Measurements from ENCODE around the gene AGBL1. TPM values are rescaled to one million over a fixed set of nuclear protein-coding genes. Genes with fewer than 3 reads are reported as not detected.

Gene AGBL1
- polyA plus RNA-seq, 1 donor from 2014 or later, result not detected

DNA sequence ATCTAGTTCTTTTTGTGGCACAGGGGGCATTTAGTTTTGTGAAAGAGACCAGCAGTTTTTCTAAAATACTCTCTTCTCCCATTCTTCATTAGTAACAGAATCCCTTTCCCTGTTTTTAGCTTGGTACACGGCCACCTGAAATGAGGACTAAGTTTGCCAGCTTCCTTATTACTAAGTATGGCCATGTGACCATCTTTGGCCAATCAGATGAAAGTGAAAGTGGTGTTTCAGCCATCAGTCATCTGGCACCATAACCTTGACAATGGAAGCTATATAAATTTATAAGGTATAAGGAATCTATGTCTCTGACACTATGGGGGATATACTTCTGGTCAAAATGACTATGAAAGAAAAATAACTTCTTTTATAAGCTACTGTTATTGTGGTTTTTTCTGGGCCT lies 570.4 kb downstream of the AGBL1 start:
- Mint-ChIP-seq H3K4me3 (peak overlapping the region in 2 of 4 donors; percentile 24 to 47), H3K27ac (no peak overlapping the region), H3K9me3 (peaks cover 0 to 2% (median 2%) of the 10 kb centered on the region in 3 donors), H3K4me1 (peaks cover 10 to 21% (median 18%) of the 10 kb centered on the region in 3 donors), H3K36me3 (no peaks in the 10 kb centered on the region), H3K27me3 (peaks cover 1% of the 10 kb centered on the region)

- Mint-ChIP-seq H3K4me3 (peak overlapping the region in 2 of 4 donors; percentile 36 to 69), H3K9me3 (peaks cover 0 to 2% (median 2%) of the 10 kb centered on the region in 3 donors), H3K27me3 (no peaks in the 10 kb centered on the region), H3K27ac (peak overlapping the region in 2 of 3 donors; percentile 8 to 32), H3K4me1 (peaks cover 12 to 21% (median 18%) of the 10 kb centered on the region in 3 donors), H3K36me3 (no peaks in the 10 kb centered on the region)
Measured at GRCh38 chr15:86653344-86654197, 573.9 kb downstream of the AGBL1 start.

DNA sequence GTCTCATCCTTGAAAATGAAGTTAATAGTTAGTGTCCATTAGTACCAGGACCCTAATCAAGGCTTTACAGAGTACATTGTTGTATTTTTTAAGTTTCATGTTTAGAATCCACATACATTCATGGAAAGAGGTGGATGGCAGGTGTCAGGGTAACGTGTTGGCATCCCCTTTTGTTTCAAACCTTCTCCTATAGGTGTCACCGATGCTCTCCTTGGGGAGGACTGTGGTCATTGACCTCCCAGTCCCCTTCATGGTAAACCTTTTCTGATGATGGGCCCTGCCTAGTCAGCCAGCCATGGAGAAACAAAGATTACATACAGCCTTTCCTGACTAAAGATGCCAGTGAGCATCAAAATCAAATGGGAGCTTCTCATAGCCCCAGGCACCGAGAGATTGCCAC lies 574.8 kb downstream of the AGBL1 start:
- peaks cover 0 to 2% (median 2%) of the 10 kb centered on the region in 3 donors for H3K9me3 Mint-ChIP-seq
- no peaks in the 10 kb centered on the region for H3K36me3 Mint-ChIP-seq
- H3K27ac Mint-ChIP-seq, result peak overlapping the region in 1 of 3 donors; percentile 28
- no peaks in the 10 kb centered on the region for H3K27me3 Mint-ChIP-seq
- peaks cover 12 to 21% (median 18%) of the 10 kb centered on the region in 3 donors for H3K4me1 Mint-ChIP-seq
- H3K4me3 Mint-ChIP-seq, result no peak overlapping the region

DNA sequence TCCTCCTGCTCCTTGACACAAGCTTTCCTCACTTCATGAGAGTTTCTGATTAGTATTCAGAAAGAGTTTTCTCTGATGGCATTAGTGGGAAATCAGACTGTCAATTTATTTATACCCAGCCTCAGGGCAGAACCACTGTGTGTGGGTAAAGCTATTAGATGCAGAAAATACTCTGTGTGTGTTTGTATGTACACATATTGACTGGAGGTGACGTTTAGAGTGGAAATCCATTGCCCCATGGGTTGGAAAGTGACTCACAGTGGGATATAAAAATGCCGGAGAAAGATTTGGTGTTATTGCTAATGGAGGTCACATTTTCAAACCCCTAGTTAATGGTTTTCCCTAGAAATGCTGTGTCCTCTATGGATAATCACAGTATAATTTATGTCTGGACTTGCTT lies 577.6 kb downstream of the AGBL1 start:
- H3K4me1 Mint-ChIP-seq, result peaks cover 12 to 18% (median 15%) of the 10 kb centered on the region in 3 donors
- H3K27me3 Mint-ChIP-seq, result no peaks in the 10 kb centered on the region
- H3K27ac Mint-ChIP-seq, result no peak overlapping the region
- no peaks in the 10 kb centered on the region for H3K36me3 Mint-ChIP-seq
- peaks cover 0 to 1% (median 0%) of the 10 kb centered on the region in 3 donors for H3K9me3 Mint-ChIP-seq
- H3K4me3 Mint-ChIP-seq, result no peak overlapping the region

DNA sequence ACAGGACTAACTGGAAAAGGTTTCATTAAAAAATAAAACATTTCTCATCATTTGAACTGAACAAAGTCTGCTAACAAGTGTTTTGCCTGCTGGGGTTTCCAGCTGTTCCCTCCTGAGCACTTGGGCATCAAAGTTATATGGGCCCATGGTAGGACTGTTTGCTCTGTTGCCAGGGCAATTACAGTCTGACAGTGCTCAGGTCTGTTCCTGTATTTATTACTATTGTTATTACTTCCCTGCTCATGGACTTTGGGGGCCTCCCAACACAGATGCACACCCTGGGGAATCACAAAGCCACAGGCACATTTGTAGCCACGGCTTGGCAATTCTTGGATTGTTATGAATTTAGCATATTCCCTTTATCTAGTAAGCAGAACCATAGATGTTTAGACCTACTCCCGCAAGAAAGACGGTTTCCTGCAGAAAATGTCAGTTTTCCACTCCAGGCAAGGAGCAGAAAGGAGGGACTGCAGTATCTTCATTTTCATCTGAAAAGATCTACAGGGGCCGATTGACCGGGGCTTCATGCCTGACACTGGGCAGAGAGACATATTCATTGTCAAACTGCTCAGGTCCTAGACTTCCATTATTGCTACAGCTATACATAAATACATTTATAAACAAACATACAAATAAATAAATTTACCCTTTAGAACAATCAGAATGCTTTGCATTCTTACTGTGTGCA lies 580.2 kb downstream of the AGBL1 start:
- Mint-ChIP-seq H3K4me1 (peaks cover 0 to 2% (median 1%) of the 10 kb centered on the region in 3 donors), H3K27ac (peak overlapping the region in 2 of 3 donors; percentile 8 to 36), H3K9me3 (peaks cover 0 to 1% (median 0%) of the 10 kb centered on the region in 3 donors), H3K27me3 (no peaks in the 10 kb centered on the region), H3K4me3 (no peak overlapping the region), H3K36me3 (no peaks in the 10 kb centered on the region)

DNA sequence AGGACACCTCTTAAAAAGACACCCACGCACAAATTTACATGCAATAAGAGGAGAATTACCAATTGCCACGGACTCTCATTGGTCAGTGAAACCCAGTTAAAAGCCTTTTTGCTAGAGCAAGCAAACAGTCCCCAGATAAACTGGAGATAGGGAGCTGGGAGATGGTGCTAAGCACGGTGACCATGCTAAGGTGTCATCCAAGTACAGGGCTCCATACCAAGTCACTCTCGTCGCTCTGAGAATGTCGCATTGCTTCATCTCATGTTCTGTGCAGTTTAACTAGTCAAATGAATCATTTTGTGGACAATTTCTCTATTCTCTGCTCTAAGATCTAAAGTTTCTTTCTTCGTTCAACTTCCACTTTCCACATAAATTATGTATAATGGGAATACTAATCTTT lies 581.9 kb downstream of the AGBL1 start:
- no peak overlapping the region for H3K27ac Mint-ChIP-seq
- H3K9me3 Mint-ChIP-seq, result peaks cover 0 to 1% (median 0%) of the 10 kb centered on the region in 3 donors
- H3K4me1 Mint-ChIP-seq, result peaks cover 0 to 2% (median 1%) of the 10 kb centered on the region in 3 donors
- no peak overlapping the region for H3K4me3 Mint-ChIP-seq
- H3K36me3 Mint-ChIP-seq, result no peaks in the 10 kb centered on the region
- no peaks in the 10 kb centered on the region for H3K27me3 Mint-ChIP-seq

- Mint-ChIP-seq H3K27me3 (no peaks in the 10 kb centered on the region), H3K4me3 (no peak overlapping the region), H3K36me3 (no peaks in the 10 kb centered on the region)
Measured at GRCh38 chr15:86663304-86663703, 583.6 kb downstream of the AGBL1 start.

GRCh38 chr15:86663979-86664378 lies 584.3 kb downstream of the AGBL1 start:
- no peaks in the 10 kb centered on the region for H3K27me3 Mint-ChIP-seq
- no peaks in the 10 kb centered on the region for H3K36me3 Mint-ChIP-seq
- H3K27ac Mint-ChIP-seq, result no peak overlapping the region
- H3K9me3 Mint-ChIP-seq, result peaks cover 0 to 7% (median 1%) of the 10 kb centered on the region in 3 donors
- no peak overlapping the region for H3K4me3 Mint-ChIP-seq
- H3K4me1 Mint-ChIP-seq, result peaks cover 0 to 2% (median 0%) of the 10 kb centered on the region in 3 donors

More at GRCh38 chr15:86663304-86663703, 583.6 kb downstream of the AGBL1 start:
- no peak overlapping the region for H3K27ac Mint-ChIP-seq
- peaks cover 0 to 2% (median 0%) of the 10 kb centered on the region in 3 donors for H3K4me1 Mint-ChIP-seq
- H3K9me3 Mint-ChIP-seq, result peaks cover 0 to 4% (median 1%) of the 10 kb centered on the region in 3 donors

DNA sequence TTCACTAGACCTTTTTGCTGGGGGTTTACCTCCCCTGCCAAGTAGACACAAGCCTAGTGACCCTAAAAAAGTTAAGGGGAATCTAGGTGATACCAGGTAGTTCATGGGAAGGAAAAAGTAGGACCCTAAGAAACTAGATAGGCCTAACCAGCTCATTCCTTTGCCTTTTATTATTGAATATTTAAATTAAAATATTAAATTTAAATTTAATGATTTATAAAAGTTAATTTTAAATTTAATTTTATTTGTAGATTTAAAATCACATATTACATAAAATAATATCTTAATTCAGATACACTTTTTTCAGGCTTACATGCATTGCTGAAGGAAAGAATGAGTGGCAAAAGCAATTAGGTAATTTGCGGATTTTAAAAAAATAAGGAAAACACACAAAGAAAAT lies 584.9 kb downstream of the AGBL1 start:
- no peaks in the 10 kb centered on the region for H3K27me3 Mint-ChIP-seq
- H3K4me1 Mint-ChIP-seq, result peaks cover 0 to 2% (median 0%) of the 10 kb centered on the region in 3 donors
- H3K4me3 Mint-ChIP-seq, result no peak overlapping the region
- no peak overlapping the region for H3K27ac Mint-ChIP-seq
- H3K9me3 Mint-ChIP-seq, result peaks cover 0 to 7% (median 1%) of the 10 kb centered on the region in 3 donors
- no peaks in the 10 kb centered on the region for H3K36me3 Mint-ChIP-seq

GRCh38 chr15:86676002-86676401 lies 596.3 kb downstream of the AGBL1 start:
- Mint-ChIP-seq H3K4me3 (no peak overlapping the region), H3K9me3 (peaks cover 0 to 3% (median 0%) of the 10 kb centered on the region in 3 donors), H3K36me3 (no peaks in the 10 kb centered on the region), H3K27ac (no peak overlapping the region), H3K27me3 (no peaks in the 10 kb centered on the region), H3K4me1 (no peaks in the 10 kb centered on the region)

DNA sequence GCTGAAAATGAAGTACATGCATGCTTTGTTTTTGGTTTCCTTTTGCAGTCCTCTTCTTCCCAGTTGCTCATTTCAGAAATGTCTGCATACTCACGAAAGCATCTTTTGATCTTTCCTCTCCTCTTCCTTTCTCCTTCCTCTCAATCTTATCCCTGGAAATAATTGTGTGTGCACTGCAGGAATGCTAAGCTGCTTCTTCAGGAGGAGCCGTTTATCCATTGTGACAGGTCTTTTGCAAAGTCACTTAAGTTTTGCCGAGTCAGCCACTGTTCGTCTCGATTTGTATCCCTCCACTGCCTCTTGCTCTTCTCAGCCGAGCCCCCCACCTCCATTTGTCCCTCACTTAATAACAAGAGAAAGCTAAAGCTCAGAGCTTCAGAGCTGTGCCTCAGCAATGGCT lies 597.6 kb downstream of the AGBL1 start:
- Mint-ChIP-seq H3K4me1 (no peaks in the 10 kb centered on the region), H3K9me3 (peaks cover 0 to 3% (median 3%) of the 10 kb centered on the region in 3 donors), H3K4me3 (no peak overlapping the region), H3K27ac (no peak overlapping the region), H3K27me3 (no peaks in the 10 kb centered on the region), H3K36me3 (no peaks in the 10 kb centered on the region)

DNA sequence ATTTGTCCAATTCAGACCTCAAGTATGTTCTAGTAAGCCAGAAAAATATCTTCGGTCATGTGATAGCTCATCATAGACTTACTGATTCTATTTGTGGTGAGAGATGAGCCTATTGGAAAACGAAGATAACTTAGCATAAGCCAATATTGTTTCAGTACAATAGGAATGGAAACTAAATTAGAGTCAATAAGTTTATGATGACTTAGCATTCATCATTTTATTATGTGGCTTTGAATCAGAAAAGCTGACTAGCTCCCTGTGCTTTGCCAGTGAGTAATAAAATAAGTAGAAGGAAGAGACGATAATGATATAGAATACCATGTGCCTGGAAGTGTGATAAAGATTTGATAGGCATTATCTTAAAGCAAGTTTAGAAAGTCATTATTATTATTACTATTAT lies 605.6 kb downstream of the AGBL1 start:
- no peaks in the 10 kb centered on the region for H3K27me3 Mint-ChIP-seq
- H3K4me1 Mint-ChIP-seq, result no peaks in the 10 kb centered on the region
- no peak overlapping the region for H3K4me3 Mint-ChIP-seq
- H3K9me3 Mint-ChIP-seq, result peaks cover 0 to 6% (median 3%) of the 10 kb centered on the region in 3 donors
- no peak overlapping the region for H3K27ac Mint-ChIP-seq
- no peaks in the 10 kb centered on the region for H3K36me3 Mint-ChIP-seq

GRCh38 chr15:86689006-86689405 lies 609.3 kb downstream of the AGBL1 start:
- H3K36me3 Mint-ChIP-seq, result no peaks in the 10 kb centered on the region
- no peak overlapping the region for H3K4me3 Mint-ChIP-seq
- H3K27ac Mint-ChIP-seq, result no peak overlapping the region
- no peaks in the 10 kb centered on the region for H3K27me3 Mint-ChIP-seq
- H3K9me3 Mint-ChIP-seq, result peaks cover 0 to 11% (median 2%) of the 10 kb centered on the region in 3 donors
- H3K4me1 Mint-ChIP-seq, result no peaks in the 10 kb centered on the region

DNA sequence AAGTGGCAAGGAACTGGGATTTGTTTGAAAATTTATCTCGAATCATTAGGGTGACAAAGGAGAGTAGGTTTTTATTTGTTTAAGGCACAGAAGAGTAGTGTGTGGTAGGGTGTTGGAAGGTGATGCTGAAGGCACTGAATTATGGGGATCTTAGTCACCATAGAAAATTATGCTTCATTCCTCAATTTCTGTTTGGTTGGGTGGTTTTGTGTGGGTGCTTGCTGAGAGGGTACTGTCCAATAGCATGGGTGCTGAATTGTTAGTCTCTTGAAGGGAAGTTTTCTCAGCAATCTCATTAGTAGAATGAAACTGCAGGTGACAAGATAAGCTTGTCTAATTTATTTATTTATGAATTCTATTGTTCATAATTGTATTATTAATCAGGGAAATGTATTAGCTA lies 610.9 kb downstream of the AGBL1 start:
- Mint-ChIP-seq H3K4me1 (no peaks in the 10 kb centered on the region), H3K36me3 (no peaks in the 10 kb centered on the region), H3K9me3 (peaks cover 2 to 11% (median 4%) of the 10 kb centered on the region in 3 donors), H3K27me3 (no peaks in the 10 kb centered on the region), H3K4me3 (no peak overlapping the region), H3K27ac (no peak overlapping the region)

DNA sequence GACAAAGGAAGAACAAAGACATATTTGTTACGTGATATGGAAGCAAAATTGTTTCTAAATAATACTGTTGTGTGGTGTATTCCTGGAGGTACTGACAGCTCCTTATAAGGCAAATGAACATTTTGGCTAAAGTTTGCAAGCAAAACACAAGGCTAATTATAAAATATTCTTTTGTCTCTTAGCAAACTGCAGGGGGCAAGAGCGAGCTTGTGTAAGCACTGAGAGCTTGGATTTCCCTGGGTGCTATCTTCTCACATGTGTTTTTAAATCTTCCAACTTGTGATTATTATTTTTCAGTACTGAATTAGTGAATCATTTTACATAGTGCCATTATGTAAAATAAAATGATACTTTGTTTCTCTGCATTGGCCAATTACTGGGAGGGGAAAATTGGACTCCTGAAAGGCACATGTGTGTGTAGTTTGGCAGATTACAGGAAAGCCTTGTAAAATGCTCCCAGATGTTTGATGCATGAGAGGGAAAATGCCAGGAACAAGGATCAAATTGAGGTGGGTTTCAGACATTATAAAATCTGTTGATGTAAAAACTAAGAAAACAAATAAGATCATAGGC lies 611.5 kb downstream of the AGBL1 start:
- H3K4me3 Mint-ChIP-seq, result no peak overlapping the region
- H3K27ac Mint-ChIP-seq, result no peak overlapping the region
- no peaks in the 10 kb centered on the region for H3K4me1 Mint-ChIP-seq
- no peaks in the 10 kb centered on the region for H3K36me3 Mint-ChIP-seq
- peaks cover 2 to 11% (median 4%) of the 10 kb centered on the region in 3 donors for H3K9me3 Mint-ChIP-seq
- H3K27me3 Mint-ChIP-seq, result no peaks in the 10 kb centered on the region

Data from IgD-negative memory B cell (primary cell).